GM21447 (cell line): ENCODE measurements around the gene TBRG4.

Source experiments
- ATAC-seq: cut with Tn5 transposase; IDR thresholded peaks from one replicate; pipeline ENCODE4 v1.9.1; 2021; ENCODE audit not compliant: unreplicated experiment

TBRG4 gene

GRCh38 chr7:45061352-45061751, 50.1 kb downstream of the TBRG4 start:
- ATAC-seq: no peak

GRCh38 chr7:45060295-45060694, 51.2 kb downstream of the TBRG4 start:
- ATAC-seq: no peak

- no peak for ATAC-seq
These were observed 53.6 kb downstream of the TBRG4 start for GRCh38 chr7:45057878-45058277.

GRCh38 chr7:45055594-45056219, 55.8 kb downstream of the TBRG4 start:
- ATAC-seq: no peak

- no peak for ATAC-seq
These were observed 56.5 kb downstream of the TBRG4 start for GRCh38 chr7:45055016-45055415.

GRCh38 chr7:45054442-45054841, 57.1 kb downstream of the TBRG4 start:
- ATAC-seq: no peak

- ATAC-seq: no peak
These were observed 57.6 kb downstream of the TBRG4 start for GRCh38 chr7:45053941-45054340.

GRCh38 chr7:45053401-45053800, 58.1 kb downstream of the TBRG4 start:
- ATAC-seq: no peak

- no peak for ATAC-seq
These were observed 59.5 kb downstream of the TBRG4 start for GRCh38 chr7:45052011-45052410.

GRCh38 chr7:45050198-45050597, 61.3 kb downstream of the TBRG4 start:
- ATAC-seq: no peak
